Activated CD4-positive, alpha-beta T cell treated with anti-CD3 and anti-CD28 coated beads for 36 hours (primary cell): Measurements from ENCODE around the gene WDFY1. TPM values are rescaled to one million over a fixed set of nuclear protein-coding genes. Genes with fewer than 3 reads are reported as not detected.
A peak's percentile ranks its signal among the peaks of the same experiment; 100 is the strongest.

Experiments
- ATAC-seq: fragments of 200-7000 bp; cut with Tn5 transposase; one replicate; pipeline ENCODE4 v1.10.0; 2021; ENCODE audit warnings: mild to moderate bottlenecking, moderate library complexity
- CTCF ChIA-PET: fragments of 350-600 bp; sonication (Branson Sonifier 250); formaldehyde crosslinking; loops from one replicate; lab custom pipeline; 2021; ENCODE audit warnings: antibody characterized with exemption; lab: Charles Lee
- POLR2A ChIA-PET: fragments of 350-600 bp; sonication (Branson Sonifier 250); formaldehyde crosslinking; loops from one replicate; lab custom pipeline; 2021; ENCODE audit warnings: antibody characterized with exemption, inconsistent platforms; lab: Charles Lee
- DNase-seq: peaks from one replicate; pipeline ENCODE4 v3.0.0-alpha.2; 2020
- H3K27ac Mint-ChIP-seq: one replicate; pipeline ENCODE4 v1.8.0; 2021; ENCODE audit warnings: mixed read lengths
- H3K27me3 Mint-ChIP-seq: one replicate; pipeline ENCODE4 v1.8.0; 2021; ENCODE audit warnings: mixed read lengths
- H3K36me3 Mint-ChIP-seq: one replicate; pipeline ENCODE4 v1.8.0; 2021; ENCODE audit warnings: low read depth, mixed read lengths
- H3K4me1 Mint-ChIP-seq: one replicate; pipeline ENCODE4 v1.8.0; 2021; ENCODE audit warnings: mixed read lengths
- H3K4me3 Mint-ChIP-seq: one replicate; pipeline ENCODE4 v1.8.0; 2021; ENCODE audit warnings: mild to moderate bottlenecking, moderate library complexity, mixed read lengths
- H3K9me3 Mint-ChIP-seq: one replicate; pipeline ENCODE4 v1.8.0; 2021; ENCODE audit warnings: low read depth, mixed read lengths
- intact Hi-C, 2 experiments: fragments of 100-400 bp; cut with DNase I in 1 of 2; cut with micrococcal nuclease in 1 of 2; formaldehyde crosslinking; loops; one replicate each; pipeline versions ENCODE4 v1.14.2 to v1.15.1; 2022 to 2024; cut with DNase I, micrococcal nuclease
- total RNA-seq, 2 experiments: library from RNA; stranded (reverse); gene quantifications; one replicate each; pipeline ENCODE4 v1.2.3, GENCODE V29; 2021

WDFY1 gene
- total RNA-seq, 2 experiments from 2014 or later = 33.6 to 37.5 TPM

- peaks cover 33% of the 10 kb centered on the region for H3K36me3 Mint-ChIP-seq
- ChIA-PET CTCF (no interaction called here), POLR2A (no interaction called here)
- peaks cover 9% of the 10 kb centered on the region for H3K4me1 Mint-ChIP-seq
- no peak overlapping the region for H3K27ac Mint-ChIP-seq
- H3K9me3 Mint-ChIP-seq = no peaks in the 10 kb centered on the region
- intact Hi-C loops = no loop called here
- H3K4me3 Mint-ChIP-seq = no peak overlapping the region
- DNase-seq (no peak), ATAC-seq (no peak)
- H3K27me3 Mint-ChIP-seq = no peaks in the 10 kb centered on the region
These were observed 28.8 kb downstream of the WDFY1 start for GRCh38 chr2:223916181-223916920.

GRCh38 chr2:223915071-223915470, 30.1 kb downstream of the WDFY1 start:
- ChIA-PET POLR2A (no interaction called here), CTCF (interaction anchor here (1.1 kb wide), 1 partner anchor 12 kb away, joined by 3 read pairs; no protein-coding TSS in a partner anchor)
- no peaks in the 10 kb centered on the region for H3K9me3 Mint-ChIP-seq
- H3K36me3 Mint-ChIP-seq = peaks cover 33% of the 10 kb centered on the region
- H3K27me3 Mint-ChIP-seq = no peaks in the 10 kb centered on the region
- no peak for DNase-seq
- H3K4me1 Mint-ChIP-seq = peaks cover 4% of the 10 kb centered on the region
- intact Hi-C loops = no loop called here
- no peak overlapping the region for H3K4me3 Mint-ChIP-seq
- H3K27ac Mint-ChIP-seq = no peak overlapping the region
- no peak for ATAC-seq

GRCh38 chr2:223914324-223914723, 30.8 kb downstream of the WDFY1 start:
- Mint-ChIP-seq H3K27me3 (no peaks in the 10 kb centered on the region), H3K9me3 (no peaks in the 10 kb centered on the region), H3K36me3 (peaks cover 33% of the 10 kb centered on the region), H3K27ac (no peak overlapping the region), H3K4me3 (no peak overlapping the region), H3K4me1 (peaks cover 4% of the 10 kb centered on the region)
- DNase-seq (no peak), ATAC-seq (no peak)
- intact Hi-C loops = no loop called here
- POLR2A ChIA-PET = interaction anchor here (0.6 kb wide), 1 partner anchor 267 kb away, joined by 3 read pairs; no protein-coding TSS in a partner anchor
- CTCF ChIA-PET = interaction anchor here (0.6 to 1.3 kb wide), 2 partner anchors 13 to 87 kb away, joined by 4 to 5 read pairs; no protein-coding TSS in a partner anchor

GRCh38 chr2:223909001-223909741, 36.0 kb downstream of the WDFY1 start:
- intact Hi-C loops = no loop called here

GRCh38 chr2:223908304-223908998, 36.7 kb downstream of the WDFY1 start:
- Mint-ChIP-seq H3K4me1 (peaks cover 3% of the 10 kb centered on the region), H3K27ac (peak overlapping the region; percentile 1), H3K36me3 (peaks cover 13% of the 10 kb centered on the region), H3K9me3 (no peaks in the 10 kb centered on the region), H3K27me3 (no peaks in the 10 kb centered on the region), H3K4me3 (no peak overlapping the region)
- ATAC-seq (no peak), DNase-seq (no peak)
- intact Hi-C loops = no loop called here
- CTCF ChIA-PET = interaction anchor here (0.6 to 0.8 kb wide), 3 partner anchors 10 to 742 kb away, joined by 3 read pairs; no protein-coding TSS in a partner anchor
- POLR2A ChIA-PET = no interaction called here

More at GRCh38 chr2:223909001-223909741, 36.0 kb downstream of the WDFY1 start:
- no peaks in the 10 kb centered on the region for H3K9me3 Mint-ChIP-seq
- CTCF ChIA-PET = interaction anchor here (0.6 to 0.8 kb wide), 2 partner anchors 12 to 741 kb away, joined by 3 read pairs; no protein-coding TSS in a partner anchor
- H3K27me3 Mint-ChIP-seq = no peaks in the 10 kb centered on the region
- no peak overlapping the region for H3K27ac Mint-ChIP-seq
- DNase-seq (no peak), ATAC-seq (no peak)
- H3K36me3 Mint-ChIP-seq = peaks cover 10% of the 10 kb centered on the region
- POLR2A ChIA-PET = no interaction called here
- peaks cover 3% of the 10 kb centered on the region for H3K4me1 Mint-ChIP-seq
- H3K4me3 Mint-ChIP-seq = no peak overlapping the region

GRCh38 chr2:223905996-223906395, 39.1 kb downstream of the WDFY1 start:
- Mint-ChIP-seq H3K9me3 (no peaks in the 10 kb centered on the region), H3K27me3 (no peaks in the 10 kb centered on the region), H3K27ac (no peak overlapping the region), H3K4me1 (peaks cover 3% of the 10 kb centered on the region), H3K4me3 (no peak overlapping the region), H3K36me3 (peaks cover 13% of the 10 kb centered on the region)
- POLR2A ChIA-PET = no interaction called here
- DNase-seq (no peak), ATAC-seq (no peak)
- CTCF ChIA-PET = no interaction called here
- intact Hi-C loops = no loop called here

- no peak overlapping the region for H3K4me3 Mint-ChIP-seq
- peaks cover 41% of the 10 kb centered on the region for H3K36me3 Mint-ChIP-seq
- ATAC-seq (peak; percentile 26), DNase-seq (no peak)
- H3K27me3 Mint-ChIP-seq = no peaks in the 10 kb centered on the region
- intact Hi-C loops = no loop called here
- CTCF ChIA-PET = interaction anchor here (1.5 kb wide), 1 partner anchor 12 kb away, joined by 5 read pairs; no protein-coding TSS in a partner anchor
- POLR2A ChIA-PET = no interaction called here
- H3K27ac Mint-ChIP-seq = no peak overlapping the region
- H3K9me3 Mint-ChIP-seq = no peaks in the 10 kb centered on the region
- peaks cover 11% of the 10 kb centered on the region for H3K4me1 Mint-ChIP-seq
These were observed 43.3 kb downstream of the WDFY1 start for GRCh38 chr2:223901854-223902253.

GRCh38 chr2:223901311-223901710, 43.8 kb downstream of the WDFY1 start:
- Mint-ChIP-seq H3K4me1 (peaks cover 16% of the 10 kb centered on the region), H3K9me3 (no peaks in the 10 kb centered on the region), H3K4me3 (no peak overlapping the region), H3K27ac (no peak overlapping the region), H3K36me3 (peaks cover 41% of the 10 kb centered on the region), H3K27me3 (no peaks in the 10 kb centered on the region)
- intact Hi-C loops = no loop called here
- CTCF ChIA-PET = interaction anchor here (0.6 to 1.5 kb wide), 3 partner anchors 12 to 148 kb away, joined by 3 to 5 read pairs (median 3); no protein-coding TSS in a partner anchor
- no peak for DNase-seq
- POLR2A ChIA-PET = no interaction called here
- no peak for ATAC-seq

GRCh38 chr2:223900531-223900930, 44.6 kb downstream of the WDFY1 start:
- H3K36me3 Mint-ChIP-seq = peaks cover 46% of the 10 kb centered on the region
- DNase-seq = no peak
- H3K27me3 Mint-ChIP-seq = no peaks in the 10 kb centered on the region
- CTCF ChIA-PET = interaction anchor here (1.1 kb wide), 1 partner anchor 94 kb away, joined by 3 read pairs; no protein-coding TSS in a partner anchor
- intact Hi-C loops = no loop called here
- POLR2A ChIA-PET = no interaction called here
- H3K4me1 Mint-ChIP-seq = peaks cover 22% of the 10 kb centered on the region
- H3K9me3 Mint-ChIP-seq = no peaks in the 10 kb centered on the region
- H3K27ac Mint-ChIP-seq = no peak overlapping the region
- H3K4me3 Mint-ChIP-seq = no peak overlapping the region
- ATAC-seq = no peak

GRCh38 chr2:223900066-223900465, 45.1 kb downstream of the WDFY1 start:
- H3K36me3 Mint-ChIP-seq = peaks cover 49% of the 10 kb centered on the region
- DNase-seq (no peak), ATAC-seq (no peak)
- ChIA-PET POLR2A (no interaction called here), CTCF (interaction anchor here (0.9 to 1.1 kb wide), 2 partner anchors 70 to 94 kb away, joined by 3 read pairs; no protein-coding TSS in a partner anchor)
- no peak overlapping the region for H3K4me3 Mint-ChIP-seq
- H3K27me3 Mint-ChIP-seq = no peaks in the 10 kb centered on the region
- peaks cover 24% of the 10 kb centered on the region for H3K4me1 Mint-ChIP-seq
- no peaks in the 10 kb centered on the region for H3K9me3 Mint-ChIP-seq
- intact Hi-C loops = no loop called here
- H3K27ac Mint-ChIP-seq = no peak overlapping the region
